ENCODE results near the gene FARP2.

Gene FARP2

DNA sequence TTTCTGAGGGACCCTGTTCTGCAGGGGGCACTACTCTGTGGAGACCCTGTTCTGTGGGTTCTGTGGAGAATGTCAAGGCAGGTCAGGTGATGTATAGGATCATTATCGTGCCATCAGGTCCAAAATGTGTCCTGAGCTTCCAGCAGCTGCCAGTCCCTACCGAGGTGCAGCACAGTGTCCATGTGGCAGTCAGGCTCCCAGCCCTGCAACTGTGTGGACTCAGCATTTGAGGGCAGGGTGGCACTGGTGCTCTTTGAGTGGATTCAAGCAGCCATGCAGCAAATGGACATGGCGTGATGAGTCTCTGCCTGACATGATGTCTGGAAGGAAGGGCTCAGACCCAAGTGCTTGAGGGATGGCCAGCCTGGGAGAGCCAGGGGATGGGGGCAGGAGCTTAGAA is 117.3 kb downstream of the FARP2 start:
- no peak overlapping the region for H3K4me3 ChIP-seq (ENCODE audit: low read depth, low read length)
- TF ChIP-seq, protein P1, sequence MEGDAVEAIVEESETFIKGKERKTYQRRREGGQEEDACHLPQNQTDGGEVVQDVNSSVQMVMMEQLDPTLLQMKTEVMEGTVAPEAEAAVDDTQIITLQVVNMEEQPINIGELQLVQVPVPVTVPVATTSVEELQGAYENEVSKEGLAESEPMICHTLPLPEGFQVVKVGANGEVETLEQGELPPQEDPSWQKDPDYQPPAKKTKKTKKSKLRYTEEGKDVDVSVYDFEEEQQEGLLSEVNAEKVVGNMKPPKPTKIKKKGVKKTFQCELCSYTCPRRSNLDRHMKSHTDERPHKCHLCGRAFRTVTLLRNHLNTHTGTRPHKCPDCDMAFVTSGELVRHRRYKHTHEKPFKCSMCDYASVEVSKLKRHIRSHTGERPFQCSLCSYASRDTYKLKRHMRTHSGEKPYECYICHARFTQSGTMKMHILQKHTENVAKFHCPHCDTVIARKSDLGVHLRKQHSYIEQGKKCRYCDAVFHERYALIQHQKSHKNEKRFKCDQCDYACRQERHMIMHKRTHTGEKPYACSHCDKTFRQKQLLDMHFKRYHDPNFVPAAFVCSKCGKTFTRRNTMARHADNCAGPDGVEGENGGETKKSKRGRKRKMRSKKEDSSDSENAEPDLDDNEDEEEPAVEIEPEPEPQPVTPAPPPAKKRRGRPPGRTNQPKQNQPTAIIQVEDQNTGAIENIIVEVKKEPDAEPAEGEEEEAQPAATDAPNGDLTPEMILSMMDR (IDR thresholded peaks at IDR 0.05; ENCODE audit: low read depth, low read length, missing control alignments): no peak
- no peak for DNase-seq (ENCODE audit: low read depth)
- in situ Hi-C loops (cut with HindIII; ENCODE audit: low sequenced_read_pairs): loop anchor here (10.0 kb wide), 1 partner anchor 109 kb away; no protein-coding TSS in a partner anchor

- in situ Hi-C loops (cut with HindIII; ENCODE audit: low sequenced_read_pairs): loop anchor here (10.0 kb wide), 1 partner anchor 110 kb away; no protein-coding TSS in a partner anchor
- TF ChIP-seq, protein P1 (IDR thresholded peaks at IDR 0.05; ENCODE audit: low read depth, low read length, missing control alignments): no peak
These were observed 119.2 kb downstream of the FARP2 start for GRCh38 chr2:241475267-241475666.

DNA sequence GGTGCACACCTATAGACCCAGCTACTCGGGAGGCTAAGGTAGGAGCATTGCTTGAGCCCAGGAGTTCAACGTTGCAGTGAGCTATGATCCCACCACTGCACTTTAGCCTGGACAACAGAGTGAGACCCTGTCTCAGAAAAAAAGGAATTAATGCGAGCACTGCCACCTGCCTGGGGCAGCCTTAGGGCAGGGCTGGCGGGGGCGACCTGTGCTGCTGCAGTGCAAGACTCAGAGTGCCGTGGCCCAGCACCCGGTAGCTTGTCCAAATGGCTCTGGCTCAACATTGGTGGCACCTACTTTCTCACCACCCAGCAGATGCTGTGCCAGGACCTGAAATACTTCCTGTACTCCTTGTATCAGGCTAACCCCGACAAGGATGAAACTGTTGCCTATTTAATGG is 122.1 kb downstream of the FARP2 start:
- H3K4me3 ChIP-seq (ENCODE audit: low read depth, low read length): no peak overlapping the region
- in situ Hi-C loops (cut with HindIII; ENCODE audit: low sequenced_read_pairs): loop anchor here (10.0 kb wide), 1 partner anchor 113 kb away; no protein-coding TSS in a partner anchor
- TF ChIP-seq, protein P1 (IDR thresholded peaks at IDR 0.05; ENCODE audit: low read depth, low read length, missing control alignments): no peak
- no peak for DNase-seq (ENCODE audit: low read depth)

More at GRCh38 chr2:241475267-241475666, 119.2 kb downstream of the FARP2 start:
- DNase-seq (ENCODE audit: low read depth): no peak
- H3K4me3 ChIP-seq (ENCODE audit: low read depth, low read length): no peak overlapping the region

GRCh38 chr2:241479026-241479898 is 123.2 kb downstream of the FARP2 start:
- in situ Hi-C loops (cut with HindIII; ENCODE audit: low sequenced_read_pairs): loop anchor here (10.0 kb wide), 1 partner anchor 114 kb away; no protein-coding TSS in a partner anchor
- no peak for DNase-seq (ENCODE audit: low read depth)
- TF ChIP-seq, protein P1 (IDR thresholded peaks at IDR 0.05; ENCODE audit: low read depth, low read length, missing control alignments): no peak
- no peak overlapping the region for H3K4me3 ChIP-seq (ENCODE audit: low read depth, low read length)

DNA sequence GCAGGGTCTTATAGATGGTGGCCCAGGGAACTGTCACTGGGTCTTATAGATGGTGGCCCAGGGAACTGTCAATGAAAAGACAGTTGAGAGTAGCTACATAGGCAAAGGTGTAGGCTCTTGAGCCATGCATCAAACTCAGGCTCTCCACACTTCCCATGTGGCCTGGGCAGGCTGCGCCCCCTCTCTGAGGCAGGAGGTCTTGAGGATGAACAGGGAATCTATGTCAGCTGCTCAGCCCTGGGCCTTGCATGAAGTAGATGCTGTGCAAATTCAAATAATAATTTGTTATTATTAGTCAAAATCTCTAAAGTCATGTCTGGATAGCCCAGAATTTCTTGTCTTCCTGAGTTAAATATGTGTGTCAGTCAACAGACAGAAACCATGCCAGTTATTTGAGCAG is 125.6 kb downstream of the FARP2 start:
- TF ChIP-seq, protein P1 (IDR thresholded peaks at IDR 0.05; ENCODE audit: low read depth, low read length, missing control alignments): no peak
- no peak overlapping the region for H3K4me3 ChIP-seq (ENCODE audit: low read depth, low read length)
- in situ Hi-C loops (cut with HindIII; ENCODE audit: low sequenced_read_pairs): loop anchor here (5.0 kb wide), 1 partner anchor 94 kb away; no protein-coding TSS in a partner anchor
- no peak for DNase-seq (ENCODE audit: low read depth)

DNA sequence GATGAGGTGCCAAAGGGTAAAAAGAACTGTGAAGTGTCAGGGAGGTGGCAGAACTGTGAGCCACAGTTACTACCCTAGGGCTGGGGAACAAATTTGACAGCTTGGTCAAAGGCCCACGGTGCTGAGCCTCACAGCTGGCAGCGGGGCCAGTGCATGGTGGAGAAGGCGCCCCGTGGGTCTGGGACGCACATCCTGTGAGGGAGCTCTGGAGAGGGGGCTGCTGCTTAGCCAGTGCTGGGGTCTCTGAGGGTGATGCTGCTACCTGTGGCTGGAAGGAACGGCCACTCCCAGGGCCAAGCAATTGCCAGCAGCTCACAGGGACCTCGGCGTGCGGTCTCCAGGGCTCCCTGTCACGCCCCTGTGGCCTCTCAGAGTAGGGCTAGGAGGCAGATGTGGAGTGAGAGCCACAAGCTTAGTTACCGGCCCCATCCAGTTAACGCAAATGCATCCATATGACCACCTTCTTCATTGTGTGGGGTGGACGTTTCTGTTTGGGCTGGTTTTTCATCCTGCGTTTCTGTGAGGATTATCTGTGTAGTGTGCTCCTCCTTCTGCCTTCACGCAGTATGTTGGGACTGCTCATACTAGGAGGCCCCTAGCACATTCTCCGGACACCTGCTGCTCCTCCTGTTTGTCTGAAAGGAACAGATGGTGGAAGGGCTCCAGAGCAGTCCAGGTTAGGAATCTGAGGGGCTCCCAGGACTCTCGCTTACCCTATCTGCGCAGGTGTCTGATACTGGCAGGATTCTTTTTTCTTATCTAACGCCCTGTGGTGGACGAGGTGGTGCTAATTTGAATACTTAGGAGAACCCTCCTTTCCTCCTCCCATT is 126.3 kb downstream of the FARP2 start:
- DNase-seq (ENCODE audit: low read depth): no peak
- H3K4me3 ChIP-seq (ENCODE audit: low read depth, low read length): no peak overlapping the region
- in situ Hi-C loops (cut with HindIII; ENCODE audit: low sequenced_read_pairs): loop anchor here (5.0 kb wide), 1 partner anchor 95 kb away; no protein-coding TSS in a partner anchor
- TF ChIP-seq, protein P1 (IDR thresholded peaks at IDR 0.05; ENCODE audit: low read depth, low read length, missing control alignments): no peak

All from astrocyte of the cerebellum (primary cell).